MM.1S (cell line): ENCODE data around the gene IPO11.

Experiments
- EZH2 ChIP-seq: fragments of 300-600 bp; sonication (generic); optimal IDR thresholded peaks from 2 replicates; pipeline ENCODE3; 2017; ENCODE audit warnings: low read depth, mild to moderate bottlenecking, antibody characterized with exemption, low read length, mixed read lengths
- EZH2phosphoT487 ChIP-seq: fragments of 300-600 bp; sonication (generic); IDR thresholded peaks from 2 replicates; pipeline ENCODE4 v1.6.1; 2018; ENCODE audit warnings: antibody characterized with exemption, low read length
- TF ChIP-seq, protein P1 (sequence below): fragments of 300-600 bp; sonication (generic); IDR thresholded peaks from 2 replicates; pipeline ENCODE4 v1.5.1; 2016; ENCODE audit warnings: antibody characterized with exemption, low read length, mixed read lengths

- TF ChIP-seq, protein P1, sequence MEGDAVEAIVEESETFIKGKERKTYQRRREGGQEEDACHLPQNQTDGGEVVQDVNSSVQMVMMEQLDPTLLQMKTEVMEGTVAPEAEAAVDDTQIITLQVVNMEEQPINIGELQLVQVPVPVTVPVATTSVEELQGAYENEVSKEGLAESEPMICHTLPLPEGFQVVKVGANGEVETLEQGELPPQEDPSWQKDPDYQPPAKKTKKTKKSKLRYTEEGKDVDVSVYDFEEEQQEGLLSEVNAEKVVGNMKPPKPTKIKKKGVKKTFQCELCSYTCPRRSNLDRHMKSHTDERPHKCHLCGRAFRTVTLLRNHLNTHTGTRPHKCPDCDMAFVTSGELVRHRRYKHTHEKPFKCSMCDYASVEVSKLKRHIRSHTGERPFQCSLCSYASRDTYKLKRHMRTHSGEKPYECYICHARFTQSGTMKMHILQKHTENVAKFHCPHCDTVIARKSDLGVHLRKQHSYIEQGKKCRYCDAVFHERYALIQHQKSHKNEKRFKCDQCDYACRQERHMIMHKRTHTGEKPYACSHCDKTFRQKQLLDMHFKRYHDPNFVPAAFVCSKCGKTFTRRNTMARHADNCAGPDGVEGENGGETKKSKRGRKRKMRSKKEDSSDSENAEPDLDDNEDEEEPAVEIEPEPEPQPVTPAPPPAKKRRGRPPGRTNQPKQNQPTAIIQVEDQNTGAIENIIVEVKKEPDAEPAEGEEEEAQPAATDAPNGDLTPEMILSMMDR = no peak
- TF ChIP-seq EZH2 (no peak), EZH2phosphoT487 (no peak)
These were observed 125.7 kb downstream of the IPO11 start for GRCh38 chr5:62538017-62538942.
